Medulla oblongata (tissue), 1 donor: ENCODE data around the gene CLRN3.

Experiments
- DNase-seq: peaks from one replicate; pipeline ENCODE4 v3.0.0-alpha.2; 2015; ENCODE audit errors: extremely low spot score

Gene CLRN3, protein sequence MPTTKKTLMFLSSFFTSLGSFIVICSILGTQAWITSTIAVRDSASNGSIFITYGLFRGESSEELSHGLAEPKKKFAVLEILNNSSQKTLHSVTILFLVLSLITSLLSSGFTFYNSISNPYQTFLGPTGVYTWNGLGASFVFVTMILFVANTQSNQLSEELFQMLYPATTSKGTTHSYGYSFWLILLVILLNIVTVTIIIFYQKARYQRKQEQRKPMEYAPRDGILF

DNA sequence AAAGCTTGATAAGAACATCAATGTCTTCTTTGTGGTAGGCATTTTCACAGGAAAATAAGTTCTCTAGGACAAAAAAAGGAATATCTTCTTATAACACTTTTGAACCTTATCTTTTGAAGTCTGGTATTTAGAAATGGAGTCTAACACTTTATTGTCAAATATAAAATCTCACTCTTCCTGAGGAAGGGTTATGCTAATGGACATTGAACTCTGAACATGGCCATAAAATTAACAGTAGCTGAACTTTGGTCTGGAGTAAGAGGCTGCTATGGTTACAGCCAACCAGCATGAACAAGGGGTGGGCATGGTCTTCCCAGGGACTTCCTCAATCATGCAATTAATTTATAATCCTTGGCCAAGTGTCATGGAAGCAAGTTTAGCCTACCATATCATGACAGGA, at the start of gene CLRN3:
Gene CLRN3 (minus strand): TSS at position 199 of the 400 bp plus-strand sequence. CDS start 157 bp downstream, at position 42.
- DNase-seq = no peak

DNA sequence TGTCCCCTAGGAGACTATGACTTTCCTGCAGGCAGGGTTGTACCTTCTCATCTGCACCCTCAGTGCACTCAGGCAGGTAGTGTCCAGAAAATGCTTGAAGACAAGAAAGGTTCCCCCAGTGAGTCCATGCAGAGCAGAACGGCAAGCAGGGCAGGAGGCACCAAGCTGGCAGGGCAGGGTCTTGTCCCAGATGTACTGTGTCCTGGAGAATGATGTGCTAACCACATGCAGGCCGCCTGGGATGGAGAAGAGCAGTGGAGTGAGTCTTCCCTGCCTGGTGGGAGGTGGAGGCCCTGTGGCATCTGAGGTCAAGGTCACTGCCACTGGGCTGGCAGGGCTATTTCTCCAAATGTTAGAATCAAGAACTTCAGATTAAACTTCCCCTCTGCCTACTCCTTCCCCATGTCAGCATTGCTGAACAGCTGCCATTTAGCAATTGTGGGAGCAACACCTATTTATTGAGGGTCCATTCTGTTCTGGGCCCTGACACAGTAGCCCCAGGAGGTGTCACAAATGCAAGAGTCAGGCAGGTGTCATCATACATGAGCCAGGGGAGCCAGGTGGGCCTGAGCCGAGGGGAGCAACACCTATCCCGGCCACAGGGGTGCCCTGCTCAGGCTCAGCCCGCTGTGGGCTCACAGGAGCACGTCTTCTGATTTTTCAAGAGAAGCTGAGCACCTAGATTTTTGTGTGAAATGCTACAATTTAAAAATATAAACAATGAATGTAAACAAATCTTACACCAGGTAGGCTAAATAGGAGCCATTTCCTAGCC, 48.3 kb upstream of the CLRN3 start:
- no peak for DNase-seq

DNA sequence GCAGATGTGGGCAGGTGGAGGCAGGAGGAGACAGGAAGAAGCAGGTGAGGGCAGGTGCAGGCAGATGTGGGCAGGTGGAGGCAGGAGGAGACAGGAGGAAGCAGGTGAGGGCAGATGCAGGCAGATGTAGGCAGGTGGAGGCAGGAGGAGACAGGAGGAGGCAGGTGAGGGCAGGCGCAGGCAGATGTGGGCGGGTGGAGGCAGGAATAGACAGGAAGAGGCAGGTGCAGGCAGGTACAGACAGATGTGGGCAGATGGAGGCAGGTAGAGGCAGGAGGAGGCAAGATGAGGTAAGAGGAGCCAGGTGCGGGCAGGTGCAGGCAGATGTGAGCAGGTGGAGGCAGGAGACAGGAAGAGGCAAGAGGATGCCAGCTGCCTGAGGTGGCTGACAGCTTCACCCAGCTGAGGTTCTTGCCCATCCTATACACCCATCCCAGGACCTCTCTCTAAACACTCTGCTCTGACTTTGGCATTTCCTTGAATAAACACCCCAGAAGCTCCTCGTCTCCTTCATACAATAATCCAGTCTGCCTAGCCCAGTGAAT, 47.1 kb upstream of the CLRN3 start:
- no peak for DNase-seq

DNA sequence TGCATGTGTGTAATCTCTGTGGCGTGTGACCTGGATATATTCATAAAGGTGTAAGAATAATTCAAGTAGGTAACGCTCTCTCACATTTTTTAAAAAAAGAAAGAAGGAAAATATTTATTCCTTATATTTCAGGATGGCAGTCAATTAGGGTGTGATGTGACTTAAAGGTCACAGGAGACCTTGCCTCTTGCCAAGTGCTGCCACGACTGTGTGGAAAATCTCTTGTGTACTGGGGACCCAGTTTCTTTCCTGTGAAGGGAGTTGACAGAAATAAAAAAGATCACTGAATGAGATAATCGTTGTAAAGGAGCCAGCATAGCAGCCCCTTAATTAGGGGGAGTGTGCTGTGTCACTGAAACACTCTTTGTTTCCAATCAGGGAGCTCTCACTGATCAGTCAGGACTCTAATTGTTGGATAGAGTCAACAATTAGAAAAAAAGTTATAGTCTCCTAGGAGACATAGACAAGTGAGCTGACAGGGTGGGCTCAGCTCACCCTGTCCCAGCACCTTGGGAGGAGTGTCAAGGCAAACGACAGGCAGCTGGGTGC, 45.2 kb upstream of the CLRN3 start:
- peak; percentile 62 for DNase-seq

DNA sequence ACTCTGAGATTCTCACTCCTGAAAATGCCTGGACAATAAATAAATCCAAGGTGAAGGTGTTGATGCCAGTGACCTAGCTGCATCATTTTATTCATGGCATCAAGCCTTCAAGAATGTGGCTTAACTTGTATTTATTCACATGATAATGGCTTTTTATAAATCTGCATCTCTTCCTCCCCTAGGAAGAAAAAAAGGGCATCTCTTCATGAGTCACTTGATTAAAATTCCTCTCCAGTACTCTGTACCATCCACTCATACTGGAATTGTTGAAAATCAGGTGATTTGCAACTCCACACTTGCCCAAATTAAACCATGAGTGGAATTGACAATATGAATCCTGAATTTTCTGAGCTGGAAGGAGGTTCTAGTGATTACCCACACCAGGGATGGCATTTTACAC, 44.3 kb upstream of the CLRN3 start:
- DNase-seq = no peak

DNA sequence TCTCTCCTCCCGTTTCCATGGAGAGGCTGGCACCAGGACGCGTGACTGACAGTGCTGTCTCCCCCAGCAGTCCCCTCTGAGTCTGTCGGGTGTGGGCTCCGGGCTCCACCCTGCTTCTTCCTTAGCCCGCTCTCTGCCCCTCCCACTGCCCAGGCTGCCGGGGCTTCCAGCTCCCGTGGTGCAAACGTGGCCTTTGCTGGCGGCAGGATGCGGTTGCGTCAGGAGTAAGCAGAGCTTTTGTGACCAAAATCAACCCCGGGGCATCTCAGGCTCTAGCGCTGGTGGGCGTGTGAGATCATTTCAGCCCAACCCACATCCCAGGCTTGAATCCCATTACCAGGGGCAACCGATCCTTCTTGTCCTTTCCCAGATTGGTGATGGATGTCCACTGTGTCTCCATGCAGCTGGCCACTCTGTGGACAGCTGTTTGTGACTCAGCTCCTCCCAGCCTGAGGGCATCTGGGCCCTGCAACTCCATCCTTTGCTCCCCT, 42.4 kb upstream of the CLRN3 start:
- peak; percentile 65 for DNase-seq

DNA sequence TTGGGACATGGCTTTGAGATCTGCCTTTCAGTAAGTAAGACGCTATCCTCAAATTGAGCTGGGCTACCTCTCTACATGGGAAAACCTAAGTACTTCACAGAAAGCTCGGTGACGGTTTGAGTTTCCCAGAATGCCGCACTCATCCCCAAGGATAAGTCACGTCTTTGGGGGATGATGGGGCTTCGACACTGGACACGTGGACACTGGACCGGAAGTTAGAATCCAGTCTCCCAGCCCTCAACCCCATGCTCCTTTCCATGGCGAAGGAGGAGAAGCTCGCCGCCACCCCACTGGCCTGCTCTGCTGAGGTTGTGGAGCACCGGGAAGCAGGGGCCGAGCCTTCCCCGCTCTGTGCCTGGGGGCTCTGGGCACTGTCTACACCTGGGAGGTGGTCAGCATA, 41.6 kb upstream of the CLRN3 start:
- no peak for DNase-seq

DNA sequence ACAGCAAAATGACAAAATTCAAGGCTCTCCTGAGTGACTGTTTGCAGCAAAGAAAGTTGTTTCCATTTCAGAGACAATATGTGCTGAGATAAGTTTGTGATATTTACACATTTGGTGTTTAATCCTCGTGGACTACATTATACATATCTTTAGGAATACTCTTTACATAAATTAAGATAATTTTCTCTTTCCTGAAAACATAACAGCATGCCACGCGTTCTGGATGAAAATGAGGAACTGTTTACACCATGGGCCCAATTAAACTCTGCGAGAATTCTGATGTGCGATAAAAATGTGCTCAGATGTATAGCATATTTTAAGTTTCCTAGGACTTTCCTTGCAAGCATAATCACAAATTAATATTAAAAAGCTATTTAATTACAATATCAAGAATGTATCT, 40.5 kb upstream of the CLRN3 start:
- no peak for DNase-seq

DNA sequence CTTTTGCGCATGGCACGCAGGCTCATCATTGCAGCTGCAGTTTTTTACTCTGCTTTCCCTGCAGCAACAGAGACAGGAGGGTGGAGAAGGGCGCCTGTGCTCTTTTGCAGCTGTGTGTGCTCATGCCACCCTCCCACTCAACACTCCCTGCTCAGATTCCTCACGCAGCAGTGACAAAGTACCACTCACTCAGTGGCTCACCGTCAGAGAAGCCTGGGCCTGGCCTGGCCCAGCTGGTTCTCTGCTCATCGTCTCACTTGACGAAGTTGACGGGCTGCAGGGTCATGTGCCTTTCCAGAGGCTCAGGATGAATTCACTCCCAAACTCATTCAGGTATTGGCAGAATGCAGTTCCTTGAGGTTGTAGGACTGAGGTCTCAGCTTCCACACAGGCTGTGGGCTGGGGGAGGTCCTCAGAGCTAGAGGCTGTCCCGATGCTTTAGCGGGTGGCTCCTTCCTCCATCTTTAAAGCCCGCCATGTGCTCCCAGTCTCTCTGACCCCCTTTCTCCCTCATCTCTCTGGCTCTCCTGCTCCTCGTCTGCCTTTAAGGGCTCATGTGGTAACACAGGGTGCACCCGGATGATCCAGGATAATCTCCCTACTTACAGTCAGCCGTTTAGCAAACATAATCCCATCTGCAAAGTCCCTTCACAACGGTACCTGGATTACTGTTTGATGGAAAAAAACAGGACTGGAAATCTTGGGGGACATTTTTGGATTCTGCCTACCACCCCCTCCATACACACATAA, 40.0 kb upstream of the CLRN3 start:
- no peak for DNase-seq

DNA sequence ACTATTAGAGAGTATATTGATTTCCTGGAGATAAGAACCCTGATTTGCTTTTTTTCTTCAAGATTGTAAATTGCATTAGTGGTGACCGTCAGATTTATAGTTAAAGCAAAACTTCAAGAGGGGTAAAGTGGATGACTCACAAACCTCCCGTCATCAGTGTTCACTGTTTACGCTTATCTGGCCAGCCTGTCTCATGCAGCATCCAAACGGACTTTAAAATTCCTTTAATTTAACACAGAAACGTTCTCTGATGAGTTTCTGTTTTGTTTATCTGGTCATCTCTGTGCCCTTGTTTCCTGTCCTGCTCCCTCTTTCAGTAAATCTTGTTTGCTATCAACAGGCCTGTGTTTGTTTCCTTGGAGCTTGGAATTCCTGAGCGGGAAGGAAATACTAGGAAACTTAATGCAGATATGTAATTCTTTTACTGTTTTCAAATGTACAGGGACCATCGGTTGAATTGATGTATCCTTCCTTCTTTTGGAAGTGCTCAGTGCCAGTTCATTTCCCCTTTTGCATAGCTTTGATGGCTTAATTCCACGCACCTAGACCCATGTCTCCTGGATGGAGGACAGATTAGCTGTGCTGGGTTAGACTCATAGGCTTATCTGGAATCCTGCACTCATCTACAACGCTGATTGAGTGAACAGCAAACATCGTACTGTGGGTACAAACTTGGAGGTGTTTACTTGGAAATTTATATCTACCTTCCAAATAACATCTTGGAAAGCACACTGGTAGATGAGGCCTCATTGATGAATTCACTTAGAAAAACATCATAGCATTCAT, 35.5 kb upstream of the CLRN3 start:
- DNase-seq = no peak

DNA sequence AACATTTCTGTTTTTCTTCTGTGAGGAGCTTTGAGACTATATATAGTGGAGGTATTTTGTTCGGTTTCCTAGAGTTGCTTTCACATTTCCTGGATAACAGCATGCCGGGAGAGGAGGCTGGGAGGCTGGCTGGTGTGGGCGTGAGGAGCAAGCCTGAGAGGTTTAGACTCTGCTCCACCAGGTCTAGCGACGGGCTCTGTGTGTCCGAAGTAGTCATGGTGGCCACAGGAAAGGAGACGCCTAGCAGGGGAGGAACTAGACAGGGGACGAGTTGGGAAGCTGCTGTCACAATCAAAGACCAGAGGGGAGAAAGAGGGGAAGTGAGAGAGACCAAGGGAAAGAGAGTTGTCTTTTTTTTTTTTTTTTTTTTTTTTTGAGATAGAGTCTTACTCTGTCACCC, 33.7 kb upstream of the CLRN3 start:
- DNase-seq = peak; percentile 73

DNA sequence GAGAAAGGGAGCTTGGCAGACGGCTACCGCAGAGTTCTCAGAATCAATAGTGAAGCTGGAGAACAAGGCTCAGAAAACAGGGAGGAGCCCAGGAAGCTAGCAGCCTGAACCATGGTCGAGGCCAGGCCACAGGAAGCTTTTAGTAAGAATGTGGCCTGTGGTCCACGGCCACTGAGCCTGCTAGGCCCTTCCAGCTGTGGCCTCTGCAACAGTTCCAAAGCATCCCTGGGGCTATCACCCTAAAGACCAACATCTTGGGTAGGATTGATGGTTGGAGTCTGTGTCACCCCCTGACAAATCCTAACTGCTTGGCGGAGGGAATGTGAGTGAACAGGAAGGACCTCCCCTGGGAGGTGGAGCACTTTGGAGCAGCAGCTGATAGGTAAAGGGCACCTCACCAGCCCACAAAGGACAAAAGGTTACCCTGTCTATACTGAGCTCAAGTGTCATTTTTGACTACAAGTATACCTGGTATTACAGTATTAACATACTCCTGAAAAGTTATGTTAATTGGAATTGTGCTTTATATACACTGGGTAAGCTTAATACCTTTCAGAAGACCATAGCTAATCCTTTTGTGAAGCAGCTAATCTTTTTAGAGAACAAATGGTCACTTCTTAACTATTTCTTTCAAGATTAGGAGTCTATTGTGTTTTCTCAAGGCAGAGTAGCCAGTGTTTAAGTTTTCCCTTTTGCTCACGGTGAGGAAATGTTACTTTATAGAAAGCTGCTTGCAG, 32.9 kb upstream of the CLRN3 start:
- no peak for DNase-seq

DNA sequence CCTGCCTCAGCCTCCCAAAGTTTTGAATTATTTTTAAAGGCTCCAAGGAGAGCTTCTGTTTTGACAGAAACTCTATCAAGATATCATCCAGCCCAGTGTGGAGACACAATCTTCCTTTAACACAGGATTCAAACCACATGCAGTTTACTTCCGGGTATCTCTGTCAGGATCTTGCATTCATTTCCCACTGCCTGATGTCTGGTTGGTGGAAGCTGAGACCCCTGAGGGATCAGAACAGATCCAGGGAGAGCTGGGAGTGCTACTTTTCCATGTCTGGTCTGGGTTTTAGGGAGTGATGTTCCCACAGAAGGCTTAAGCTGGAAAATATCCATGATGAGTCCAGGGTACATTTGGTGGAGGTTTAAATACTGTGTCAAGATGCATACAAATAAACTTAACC, 30.9 kb upstream of the CLRN3 start:
- DNase-seq = no peak

DNA sequence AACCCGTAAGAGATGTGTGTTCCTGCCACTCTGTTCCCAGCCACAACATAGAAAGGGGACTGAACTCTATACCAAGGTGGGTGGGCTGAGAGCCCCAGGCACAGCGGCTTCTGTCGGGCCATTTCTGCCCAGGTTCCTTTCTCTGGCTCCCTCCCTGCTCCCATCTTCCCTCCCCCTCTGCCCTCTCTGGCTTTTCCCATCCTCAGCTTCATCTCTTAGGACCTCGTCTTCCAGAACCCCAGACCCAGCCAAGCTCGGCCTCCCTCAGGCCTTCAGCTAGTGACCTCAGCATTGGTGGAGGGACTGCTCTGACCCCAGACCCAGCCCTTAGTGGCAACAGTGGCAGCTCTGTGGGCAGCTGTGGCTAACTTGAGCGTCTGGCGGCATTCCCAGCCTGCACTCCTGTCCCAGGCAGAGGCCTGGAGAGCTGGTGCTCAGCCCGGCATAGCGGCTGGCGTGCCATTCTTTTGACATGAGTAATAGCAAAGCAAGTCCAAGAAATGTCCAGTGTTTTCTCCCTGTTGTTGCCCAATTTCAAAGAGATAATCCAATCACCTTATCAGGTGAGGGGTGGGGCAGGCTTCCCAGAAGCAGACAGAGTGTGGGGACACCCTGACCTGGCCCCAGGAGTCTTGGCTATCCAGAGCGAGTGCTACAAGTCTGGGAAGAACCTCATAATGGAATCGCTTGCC, 30.1 kb upstream of the CLRN3 start:
- DNase-seq = peak; percentile 80

DNA sequence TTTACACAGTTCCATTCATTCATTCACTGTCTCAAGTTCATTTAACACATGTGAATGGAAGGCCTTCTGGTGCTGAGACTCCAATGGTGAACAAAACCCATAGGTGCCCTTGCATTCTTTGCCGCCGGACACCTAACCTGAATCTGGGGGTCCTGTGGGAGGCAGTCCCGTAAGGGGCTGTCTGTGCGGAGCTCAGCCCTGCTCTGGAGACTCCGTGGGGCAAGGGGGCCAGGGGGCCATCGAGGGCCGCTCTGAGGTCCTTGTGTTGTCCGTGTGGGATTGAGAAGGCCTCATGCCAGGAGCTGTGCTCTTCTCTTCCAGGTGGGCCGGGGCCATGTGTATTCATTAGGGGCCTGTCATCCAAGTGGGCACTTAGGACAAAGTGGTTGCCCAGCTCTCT, 29.5 kb upstream of the CLRN3 start:
- no peak for DNase-seq

DNA sequence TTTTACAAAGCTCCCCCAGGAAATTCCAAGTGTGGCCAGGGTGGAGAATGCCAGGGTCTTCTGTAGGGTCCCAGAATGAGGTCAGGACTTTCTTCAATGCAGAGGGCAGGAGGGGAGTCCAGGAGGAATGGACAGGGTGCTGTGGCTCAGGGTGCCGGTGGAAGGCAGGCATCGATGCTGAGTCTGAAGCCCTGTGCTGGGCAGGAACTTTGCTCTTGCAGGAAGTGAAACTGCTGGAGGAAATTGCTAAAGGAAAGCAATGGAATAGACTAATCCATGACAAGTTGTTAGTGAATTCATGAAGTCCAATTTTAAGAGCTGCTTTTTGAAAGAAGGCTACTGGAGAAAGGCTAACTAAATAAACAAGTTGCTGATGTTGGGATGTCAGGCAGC, 29.0 kb upstream of the CLRN3 start:
- DNase-seq = peak; percentile 70

DNA sequence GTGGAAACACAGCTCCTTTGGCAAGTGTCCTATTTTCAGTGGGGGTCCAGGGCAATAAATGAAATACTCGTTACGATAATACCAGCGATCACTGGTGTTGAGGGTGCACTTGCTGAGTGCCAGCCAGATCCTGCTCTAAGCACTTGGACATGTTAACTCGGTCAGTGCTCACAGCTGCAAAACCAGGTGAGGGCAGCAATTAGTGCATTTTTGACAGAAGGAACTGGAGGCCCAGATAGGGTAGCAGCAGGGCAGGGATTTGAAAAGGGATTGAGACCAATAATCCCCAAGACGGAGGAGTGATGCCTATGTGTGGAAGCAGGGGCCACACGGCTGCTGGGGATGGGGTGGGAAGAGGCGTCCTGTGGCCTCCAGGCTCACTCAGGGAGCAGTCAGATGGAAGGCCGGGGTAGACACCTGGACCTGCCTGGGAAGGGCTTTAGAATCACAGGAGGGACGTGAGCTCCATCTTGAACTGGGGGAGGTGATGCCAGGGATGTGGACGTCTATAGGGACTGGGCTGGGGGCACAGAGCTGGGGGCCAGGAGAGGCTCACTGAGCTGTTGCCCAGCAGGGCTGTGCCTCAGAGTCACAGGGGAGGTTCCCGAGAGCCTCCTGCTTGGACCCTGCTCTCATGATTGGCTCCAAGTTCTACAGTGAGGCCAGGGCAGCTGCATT, 28.5 kb upstream of the CLRN3 start:
- no peak for DNase-seq

DNA sequence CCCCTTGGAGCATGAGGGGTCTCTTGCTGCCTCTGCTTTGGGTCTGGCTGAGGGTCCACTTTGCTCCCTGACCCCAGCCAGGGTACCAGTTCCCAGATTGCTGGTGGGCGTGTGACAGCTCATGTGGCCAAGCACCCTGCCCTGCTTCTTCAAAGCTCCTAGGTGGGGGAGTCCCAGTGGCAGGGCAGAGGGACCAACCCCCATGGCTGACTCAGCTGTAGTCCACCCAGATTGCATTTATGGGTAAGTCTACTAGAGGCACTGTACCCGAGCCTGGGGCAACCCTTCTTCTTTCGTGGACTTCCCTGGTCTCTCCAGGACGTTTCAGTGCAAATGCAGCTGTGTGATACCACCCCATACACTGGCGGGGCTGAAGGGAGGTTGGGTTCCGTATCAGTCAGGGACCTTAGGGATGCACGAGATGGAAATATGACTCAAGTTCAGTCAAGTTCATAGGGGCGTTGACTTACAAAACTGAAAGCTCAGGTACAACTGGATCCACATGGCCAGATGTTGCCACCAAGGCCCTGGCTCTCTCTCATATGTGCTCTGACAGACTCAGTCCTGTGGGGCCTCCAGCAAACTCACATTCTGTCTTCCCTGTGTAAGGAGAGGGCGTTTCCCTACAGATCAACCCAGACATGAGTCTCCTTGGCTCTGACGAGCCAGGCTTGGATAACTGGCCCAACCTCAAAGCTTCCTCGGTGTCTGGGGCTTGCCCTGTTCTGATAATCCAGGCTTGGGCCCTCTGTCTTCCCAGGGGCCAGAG, 27.7 kb upstream of the CLRN3 start:
- no peak for DNase-seq
